Tibial artery (tissue), 4 donors: Measurements from ENCODE around the gene LAMB1.

Experiments
- DNase-seq, 2 donors: peaks; one replicate each; pipeline ENCODE4 v3.0.0-alpha.2; 2019
- H3K27ac ChIP-seq, 2 donors: fragments of 200-600 bp; sonication (generic) in 1 of 2; 1 replicate in 1 of 2; 2 replicates in 1 of 2; pipeline ENCODE4 v1.5.1; 2018 to 2019; ENCODE audit warnings: mild to moderate bottlenecking in 1 of 2
- H3K27me3 ChIP-seq, 2 donors: fragments of 200-600 bp; sonication (generic) in 1 of 2; one replicate each; pipeline versions ENCODE4 v1.5.1 to v1.6.0; 2016 to 2019
- H3K36me3 ChIP-seq, 3 donors: fragments of 200-600 bp; sonication (generic) in 2 of 3; one replicate each; pipeline ENCODE4 v1.5.1; 2016 to 2019; ENCODE audit warnings: mild to moderate bottlenecking in 2 of 3
- H3K4me1 ChIP-seq, 4 donors: fragments of 200-600 bp; sonication (generic) in 2 of 4; 1 replicate in 3 of 4; 2 replicates in 1 of 4; pipeline ENCODE4 v1.5.1; 2016 to 2019
- H3K4me3 ChIP-seq, 2 donors: fragments of 200-600 bp; sonication (generic) in 1 of 2; 1 replicate in 1 of 2; 2 replicates in 1 of 2; pipeline ENCODE4 v1.5.1; 2018 to 2019; ENCODE audit warnings: mild to moderate bottlenecking in 2 of 2
- H3K9me3 ChIP-seq, 3 donors: fragments of 200-600 bp; sonication (generic) in 1 of 3; one replicate each; pipeline ENCODE4 v1.5.1; 2016 to 2019
- intact Hi-C: fragments of 100-400 bp; cut with DNase I; formaldehyde crosslinking; loops from one replicate; pipeline ENCODE4 v1.15.0; 2023; ENCODE audit warnings: low total_unique reads
- TF ChIP-seq, protein P1 (sequence below), 2 experiments: fragments of 200-600 bp in 1 of 2; fragments of 450-650 bp in 1 of 2; IDR thresholded peaks; one replicate each; pipeline ENCODE4 v1.5.1; 2017 to 2019; ENCODE audit warnings: antibody characterized with exemption in 2 of 2, mild to moderate bottlenecking in 1 of 2, moderate library complexity in 1 of 2

LAMB1 gene

GRCh38 chr7:107884066-107884818 is 118.7 kb downstream of the LAMB1 start:
- H3K27me3 ChIP-seq, result peaks cover 0 to 8% of the 10 kb centered on the region in 2 donors
- H3K36me3 ChIP-seq, result no peaks in the 10 kb centered on the region
- DNase-seq, result no peak
- no peak overlapping the region for H3K27ac ChIP-seq
- TF ChIP-seq, protein P1, sequence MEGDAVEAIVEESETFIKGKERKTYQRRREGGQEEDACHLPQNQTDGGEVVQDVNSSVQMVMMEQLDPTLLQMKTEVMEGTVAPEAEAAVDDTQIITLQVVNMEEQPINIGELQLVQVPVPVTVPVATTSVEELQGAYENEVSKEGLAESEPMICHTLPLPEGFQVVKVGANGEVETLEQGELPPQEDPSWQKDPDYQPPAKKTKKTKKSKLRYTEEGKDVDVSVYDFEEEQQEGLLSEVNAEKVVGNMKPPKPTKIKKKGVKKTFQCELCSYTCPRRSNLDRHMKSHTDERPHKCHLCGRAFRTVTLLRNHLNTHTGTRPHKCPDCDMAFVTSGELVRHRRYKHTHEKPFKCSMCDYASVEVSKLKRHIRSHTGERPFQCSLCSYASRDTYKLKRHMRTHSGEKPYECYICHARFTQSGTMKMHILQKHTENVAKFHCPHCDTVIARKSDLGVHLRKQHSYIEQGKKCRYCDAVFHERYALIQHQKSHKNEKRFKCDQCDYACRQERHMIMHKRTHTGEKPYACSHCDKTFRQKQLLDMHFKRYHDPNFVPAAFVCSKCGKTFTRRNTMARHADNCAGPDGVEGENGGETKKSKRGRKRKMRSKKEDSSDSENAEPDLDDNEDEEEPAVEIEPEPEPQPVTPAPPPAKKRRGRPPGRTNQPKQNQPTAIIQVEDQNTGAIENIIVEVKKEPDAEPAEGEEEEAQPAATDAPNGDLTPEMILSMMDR (IDR thresholded peaks at IDR 0.05), result no peak
- H3K9me3 ChIP-seq, result no peaks in the 10 kb centered on the region
- no peaks in the 10 kb centered on the region for H3K4me1 ChIP-seq
- no peak overlapping the region for H3K4me3 ChIP-seq
- intact Hi-C loops, result loop anchor here (10.0 kb wide), 1 partner anchor 261 kb away; no protein-coding TSS in a partner anchor

GRCh38 chr7:107882766-107883165 is 120.2 kb downstream of the LAMB1 start:
- Histone ChIP-seq H3K9me3 (no peaks in the 10 kb centered on the region), H3K27me3 (peaks cover 0 to 8% of the 10 kb centered on the region in 2 donors), H3K4me1 (no peaks in the 10 kb centered on the region), H3K27ac (no peak overlapping the region), H3K4me3 (no peak overlapping the region), H3K36me3 (no peaks in the 10 kb centered on the region)
- intact Hi-C loops, result loop anchor here (10.0 kb wide), 1 partner anchor 262 kb away; no protein-coding TSS in a partner anchor
- TF ChIP-seq, protein P1 (IDR thresholded peaks at IDR 0.05), result no peak
- no peak for DNase-seq

GRCh38 chr7:107879400-107880035 is 123.4 kb downstream of the LAMB1 start:
- no peaks in the 10 kb centered on the region for H3K4me1 ChIP-seq
- intact Hi-C loops, result loop anchor here (10.0 kb wide), 1 partner anchor 265 kb away; no protein-coding TSS in a partner anchor

DNA sequence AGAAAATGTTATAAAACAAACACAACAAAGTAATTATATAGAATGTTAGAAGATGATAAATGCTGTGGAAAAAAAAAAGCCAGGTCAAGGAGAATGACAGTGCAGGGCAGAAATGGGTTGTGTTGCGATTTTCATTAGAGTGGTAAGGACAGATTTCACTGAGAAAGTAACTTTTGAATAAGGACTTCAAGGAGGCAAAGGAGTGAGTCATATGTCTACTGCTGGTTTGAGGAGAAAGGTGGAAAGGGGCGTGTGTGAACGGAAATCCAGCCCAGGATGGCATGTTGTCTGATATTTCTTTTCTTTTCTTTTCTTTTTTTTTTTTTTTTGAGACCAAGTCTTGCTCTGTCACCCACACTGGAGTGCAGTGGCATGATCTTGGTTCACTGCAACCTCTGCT is 124.3 kb downstream of the LAMB1 start:
- H3K36me3 ChIP-seq, result no peaks in the 10 kb centered on the region
- no peak for DNase-seq
- H3K4me3 ChIP-seq, result no peak overlapping the region
- intact Hi-C loops, result no loop called here
- peaks cover 0 to 8% of the 10 kb centered on the region in 2 donors for H3K27me3 ChIP-seq
- TF ChIP-seq, protein P1 (IDR thresholded peaks at IDR 0.05), result no peak
- no peaks in the 10 kb centered on the region for H3K4me1 ChIP-seq
- no peak overlapping the region for H3K27ac ChIP-seq
- H3K9me3 ChIP-seq, result no peaks in the 10 kb centered on the region

More at GRCh38 chr7:107879400-107880035, 123.4 kb downstream of the LAMB1 start:
- H3K36me3 ChIP-seq, result no peaks in the 10 kb centered on the region
- peaks cover 0 to 8% of the 10 kb centered on the region in 2 donors for H3K27me3 ChIP-seq
- no peak overlapping the region for H3K27ac ChIP-seq
- no peak overlapping the region for H3K4me3 ChIP-seq
- no peak for DNase-seq
- no peaks in the 10 kb centered on the region for H3K9me3 ChIP-seq
- TF ChIP-seq, protein P1 (IDR thresholded peaks at IDR 0.05), result peak; percentile 47 to 55

GRCh38 chr7:107877731-107878382 is 125.1 kb downstream of the LAMB1 start:
- Histone ChIP-seq H3K4me1 (no peaks in the 10 kb centered on the region), H3K27ac (no peak overlapping the region), H3K4me3 (no peak overlapping the region), H3K36me3 (no peaks in the 10 kb centered on the region), H3K9me3 (no peaks in the 10 kb centered on the region), H3K27me3 (peaks cover 0 to 5% of the 10 kb centered on the region in 2 donors)
- intact Hi-C loops, result no loop called here
- TF ChIP-seq, protein P1 (IDR thresholded peaks at IDR 0.05), result no peak
- no peak for DNase-seq
